Measurements from ENCODE around the gene MYO5A. TPM values are rescaled to one million over a fixed set of nuclear protein-coding genes. Genes with fewer than 3 reads are reported as not detected.
A peak's percentile ranks its signal among the peaks of the same experiment; 100 is the strongest.

The MYO5A gene
- total and polyA plus RNA-seq, 2 donors (not counting 3 experiments of a cell fraction or from before 2014, with no cell fraction given): 31.9 to 91.9 TPM

DNA sequence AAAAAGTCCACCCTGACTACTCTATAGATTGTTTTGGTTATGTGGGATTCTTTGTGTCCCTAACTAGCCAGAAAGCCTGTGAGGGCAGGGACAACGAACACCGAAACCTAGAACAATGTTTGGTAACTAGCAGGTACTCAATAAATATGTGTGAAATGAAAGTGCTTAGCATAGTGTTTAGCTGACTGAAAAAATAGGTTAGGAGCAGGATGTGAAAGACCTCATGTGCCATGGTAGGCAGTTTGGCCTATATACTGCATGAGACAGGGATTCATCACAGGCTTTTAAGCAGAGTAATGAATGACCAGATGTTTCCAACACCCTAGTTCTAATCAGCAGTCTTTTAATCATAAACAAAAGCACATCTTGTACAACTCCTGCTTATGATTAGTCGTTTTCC is 64.2 kb downstream of the MYO5A start:
- Histone ChIP-seq H2AFZ (ENCODE audit: low read depth, low read length) (no peak overlapping the region), H3K9me3 (replicated peaks; ENCODE audit: control insufficient read depth, insufficient read depth, low read length) (no peaks in the 10 kb centered on the region), H3K9ac (replicated peaks; ENCODE audit: extremely low read depth, insufficient read depth, low read length) (no peak overlapping the region), H3K27ac (ENCODE audit: insufficient read depth, low read depth, low read length) (peak overlapping the region; percentile 23), H3K4me1 (ENCODE audit: control insufficient read depth, extremely low read depth, insufficient read depth, low read length) (peaks cover 31% of the 10 kb centered on the region), H3K79me2 (ENCODE audit: control insufficient read depth, insufficient read depth, low read length) (peaks cover 74% of the 10 kb centered on the region), H4K20me1 (replicated peaks; ENCODE audit: control insufficient read depth, extremely low read depth, insufficient read depth, low read length) (no peaks in the 10 kb centered on the region), H3K9me1 (replicated peaks; ENCODE audit: control insufficient read depth, extremely low read depth, insufficient read depth, low read length) (no peaks in the 10 kb centered on the region), H3K27me3 (ENCODE audit: control insufficient read depth in 2 of 2, insufficient read depth in 2 of 2, low read length in 2 of 2) (no peaks in the 10 kb centered on the region), H3K4me2 (ENCODE audit: insufficient read depth, low read length) (no peak overlapping the region), H3K4me3 (replicated peaks in 1 of 3; ENCODE audit: insufficient read depth in 1 of 3, low read depth in 1 of 3, low read length in 3 of 3) (no peak overlapping the region), H3K36me3 (ENCODE audit: control insufficient read depth in 2 of 2, extremely low read depth in 1 of 2, insufficient read depth in 2 of 2, low read length in 2 of 2) (no peaks in the 10 kb centered on the region)
- FAIRE-seq (no peak), DNase-seq (ENCODE audit: low read depth, low spot score) (no peak)
- intact Hi-C loops (cut with micrococcal nuclease) (loop anchor here (5.0 to 10.0 kb wide), 2 partner anchors 132 to 270 kb away; no protein-coding TSS in a partner anchor), dilution Hi-C loops (cut with MboI; ENCODE audit: extremely low pct_ligation_motif_present, low sequenced_read_pairs) (no loop called here)
- ChIA-PET CTCF (interaction anchor here (1.0 to 2.4 kb wide), 7 partner anchors 21 to 88 kb away, joined by 3 to 8 read pairs (median 6); partner anchors contain the start of gene MYO5A), POLR2A (no interaction called here)
- no peak for TF ChIP-seq EZH2 (IDR thresholded peaks at IDR 0.05; ENCODE audit: borderline replicate concordance, low read depth, low read length, severe bottlenecking)
- TF ChIP-seq MYC (IDR thresholded peaks at IDR 0.05; ENCODE audit: low read depth, low read length): no peak
- no peak for TF ChIP-seq POLR2AphosphoS5 (IDR thresholded peaks at IDR 0.05; ENCODE audit: insufficient read depth, low read depth, low read length)
- TF ChIP-seq, protein P1, sequence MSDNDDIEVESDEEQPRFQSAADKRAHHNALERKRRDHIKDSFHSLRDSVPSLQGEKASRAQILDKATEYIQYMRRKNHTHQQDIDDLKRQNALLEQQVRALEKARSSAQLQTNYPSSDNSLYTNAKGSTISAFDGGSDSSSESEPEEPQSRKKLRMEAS (IDR thresholded peaks at IDR 0.05; ENCODE audit: insufficient read depth, insufficient read length): no peak
- TF ChIP-seq, protein P2, sequence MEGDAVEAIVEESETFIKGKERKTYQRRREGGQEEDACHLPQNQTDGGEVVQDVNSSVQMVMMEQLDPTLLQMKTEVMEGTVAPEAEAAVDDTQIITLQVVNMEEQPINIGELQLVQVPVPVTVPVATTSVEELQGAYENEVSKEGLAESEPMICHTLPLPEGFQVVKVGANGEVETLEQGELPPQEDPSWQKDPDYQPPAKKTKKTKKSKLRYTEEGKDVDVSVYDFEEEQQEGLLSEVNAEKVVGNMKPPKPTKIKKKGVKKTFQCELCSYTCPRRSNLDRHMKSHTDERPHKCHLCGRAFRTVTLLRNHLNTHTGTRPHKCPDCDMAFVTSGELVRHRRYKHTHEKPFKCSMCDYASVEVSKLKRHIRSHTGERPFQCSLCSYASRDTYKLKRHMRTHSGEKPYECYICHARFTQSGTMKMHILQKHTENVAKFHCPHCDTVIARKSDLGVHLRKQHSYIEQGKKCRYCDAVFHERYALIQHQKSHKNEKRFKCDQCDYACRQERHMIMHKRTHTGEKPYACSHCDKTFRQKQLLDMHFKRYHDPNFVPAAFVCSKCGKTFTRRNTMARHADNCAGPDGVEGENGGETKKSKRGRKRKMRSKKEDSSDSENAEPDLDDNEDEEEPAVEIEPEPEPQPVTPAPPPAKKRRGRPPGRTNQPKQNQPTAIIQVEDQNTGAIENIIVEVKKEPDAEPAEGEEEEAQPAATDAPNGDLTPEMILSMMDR (IDR thresholded peaks at IDR 0.05; ENCODE audit: extremely low read depth in 1 of 2, insufficient read depth in 1 of 2, low read depth in 1 of 2, low read length in 2 of 2): no peak
- TF ChIP-seq POLR2A (IDR thresholded peaks at IDR 0.05; ENCODE audit: low read depth, low read length): no peak
- TF ChIP-seq GATA2 (IDR thresholded peaks at IDR 0.05; ENCODE audit: insufficient read depth, insufficient read length, low read depth, low read length): no peak
- TF ChIP-seq JUN (IDR thresholded peaks at IDR 0.05; ENCODE audit: borderline replicate concordance, insufficient read depth, insufficient read length, low read depth): no peak
- no peak for TF ChIP-seq FOS (IDR thresholded peaks at IDR 0.05; ENCODE audit: borderline replicate concordance, insufficient read depth, low read length)
- no TSS peak for BruUV-seq (replicated peaks)

Measured in endothelial cell of umbilical vein (primary cell).